Endothelial cell (in vitro differentiated cells): ENCODE results near the gene MYOM3. TPM values are rescaled to one million over a fixed set of nuclear protein-coding genes. Genes with fewer than 3 reads are reported as not detected.
"Not testable (repeated sequence)": the region's sequence is repeated elsewhere in the genome, so short reads cannot be mapped to it uniquely, and the experiment has no call there.

ENCODE experiments used
- DNase-seq: peaks from one replicate; pipeline ENCODE4 v3.0.0; 2021; ENCODE audit warnings: low spot score
- H3K27ac Mint-ChIP-seq: one replicate; pipeline ENCODE4 v1.8.0; 2021; ENCODE audit warnings: mixed read lengths, inconsistent platforms; ENCODE audit not compliant: unreplicated experiment
- H3K27me3 Mint-ChIP-seq: one replicate; pipeline ENCODE4 v1.8.0; 2021; ENCODE audit warnings: mild to moderate bottlenecking, moderate library complexity, mixed read lengths, inconsistent platforms; ENCODE audit not compliant: unreplicated experiment
- H3K36me3 Mint-ChIP-seq: one replicate; pipeline ENCODE4 v1.8.0; 2021; ENCODE audit warnings: mild to moderate bottlenecking, low read depth, mixed read lengths, inconsistent platforms; ENCODE audit not compliant: unreplicated experiment
- H3K4me1 Mint-ChIP-seq: one replicate; pipeline ENCODE4 v1.8.0; 2021; ENCODE audit warnings: mild to moderate bottlenecking, mixed read lengths, inconsistent platforms; ENCODE audit not compliant: unreplicated experiment
- H3K4me3 Mint-ChIP-seq: one replicate; pipeline ENCODE4 v1.8.0; 2021; ENCODE audit warnings: mild to moderate bottlenecking, mixed read lengths, inconsistent platforms; ENCODE audit not compliant: unreplicated experiment
- H3K9me3 Mint-ChIP-seq: one replicate; pipeline ENCODE4 v1.8.0; 2021; ENCODE audit warnings: mixed read lengths, inconsistent platforms; ENCODE audit not compliant: unreplicated experiment
- total RNA-seq: library from RNA; stranded (reverse); fragmentation: NEBNext Ultra II Directional; extraction: Animal tissue kit (Norgen Biotek cat#: 25700); gene quantifications from one replicate; pipeline ENCODE4 v1.2.1, GENCODE V29; 2021; ENCODE audit not compliant: unreplicated experiment
- TF ChIP-seq, protein P1 (sequence below): fragments of 200-600 bp; sonication (generic); IDR thresholded peaks from one replicate; pipeline ENCODE4 v1.5.0; 2021; ENCODE audit warnings: antibody characterized with exemption; ENCODE audit not compliant: unreplicated experiment

Gene MYOM3
- total RNA-seq, 1 donor from 2014 or later = 0.59 TPM

DNA sequence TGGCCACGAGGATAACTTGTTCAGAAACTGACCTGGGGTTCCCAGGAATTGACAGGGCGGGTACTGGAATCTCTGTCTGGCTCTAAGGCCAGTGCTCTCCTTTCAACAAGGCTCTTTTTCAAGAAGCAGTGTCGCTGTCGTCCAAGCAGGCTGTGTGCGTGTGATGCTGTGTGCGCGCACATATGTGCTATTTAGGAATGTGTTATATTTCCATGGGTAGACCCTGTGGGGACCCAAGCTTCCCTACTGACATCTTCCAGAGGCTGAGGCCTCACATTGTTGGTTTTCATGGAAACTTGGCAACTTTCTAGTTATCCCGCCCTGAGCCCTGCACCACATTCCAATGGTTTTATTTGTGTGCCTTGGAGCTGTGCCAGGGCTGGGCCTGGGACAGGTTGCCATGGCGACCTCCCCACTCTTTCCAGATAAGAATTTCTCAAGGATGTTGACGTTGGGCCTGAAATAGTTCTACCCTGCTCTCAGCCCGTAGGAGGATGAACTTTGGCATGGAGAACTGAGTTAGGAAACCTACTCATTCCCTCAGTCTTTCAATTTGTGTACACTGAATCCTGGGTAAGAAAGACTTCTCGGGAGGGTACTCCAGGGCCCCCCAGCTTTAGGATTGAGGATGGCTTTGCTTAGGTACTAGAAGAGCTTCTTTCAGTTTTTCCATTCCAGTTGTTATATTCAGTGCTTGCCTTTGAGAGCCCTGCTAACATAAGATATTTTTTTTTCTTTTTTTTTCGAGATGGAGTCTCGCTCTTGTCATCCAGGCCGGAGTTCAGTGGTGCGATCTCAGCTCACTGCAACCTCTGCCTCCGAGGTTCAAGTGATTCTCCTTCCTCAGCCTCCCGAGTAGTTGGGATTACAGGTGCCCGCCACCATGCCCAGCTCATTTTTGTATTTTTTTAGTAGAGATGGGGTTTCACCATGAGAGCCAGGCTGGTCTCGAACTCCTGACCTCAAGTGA lies 93.0 kb downstream of the MYOM3 start:
- H3K9me3 Mint-ChIP-seq = no peaks in the 10 kb centered on the region
- H3K4me1 Mint-ChIP-seq = peaks cover 11% of the 10 kb centered on the region
- H3K27ac Mint-ChIP-seq = peak overlapping the region; percentile 89
- H3K27me3 Mint-ChIP-seq = no peaks in the 10 kb centered on the region
- DNase-seq = peak; percentile 70
- H3K4me3 Mint-ChIP-seq = no peak overlapping the region
- no peaks in the 10 kb centered on the region for H3K36me3 Mint-ChIP-seq
- TF ChIP-seq, protein P1, sequence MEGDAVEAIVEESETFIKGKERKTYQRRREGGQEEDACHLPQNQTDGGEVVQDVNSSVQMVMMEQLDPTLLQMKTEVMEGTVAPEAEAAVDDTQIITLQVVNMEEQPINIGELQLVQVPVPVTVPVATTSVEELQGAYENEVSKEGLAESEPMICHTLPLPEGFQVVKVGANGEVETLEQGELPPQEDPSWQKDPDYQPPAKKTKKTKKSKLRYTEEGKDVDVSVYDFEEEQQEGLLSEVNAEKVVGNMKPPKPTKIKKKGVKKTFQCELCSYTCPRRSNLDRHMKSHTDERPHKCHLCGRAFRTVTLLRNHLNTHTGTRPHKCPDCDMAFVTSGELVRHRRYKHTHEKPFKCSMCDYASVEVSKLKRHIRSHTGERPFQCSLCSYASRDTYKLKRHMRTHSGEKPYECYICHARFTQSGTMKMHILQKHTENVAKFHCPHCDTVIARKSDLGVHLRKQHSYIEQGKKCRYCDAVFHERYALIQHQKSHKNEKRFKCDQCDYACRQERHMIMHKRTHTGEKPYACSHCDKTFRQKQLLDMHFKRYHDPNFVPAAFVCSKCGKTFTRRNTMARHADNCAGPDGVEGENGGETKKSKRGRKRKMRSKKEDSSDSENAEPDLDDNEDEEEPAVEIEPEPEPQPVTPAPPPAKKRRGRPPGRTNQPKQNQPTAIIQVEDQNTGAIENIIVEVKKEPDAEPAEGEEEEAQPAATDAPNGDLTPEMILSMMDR = no peak

DNA sequence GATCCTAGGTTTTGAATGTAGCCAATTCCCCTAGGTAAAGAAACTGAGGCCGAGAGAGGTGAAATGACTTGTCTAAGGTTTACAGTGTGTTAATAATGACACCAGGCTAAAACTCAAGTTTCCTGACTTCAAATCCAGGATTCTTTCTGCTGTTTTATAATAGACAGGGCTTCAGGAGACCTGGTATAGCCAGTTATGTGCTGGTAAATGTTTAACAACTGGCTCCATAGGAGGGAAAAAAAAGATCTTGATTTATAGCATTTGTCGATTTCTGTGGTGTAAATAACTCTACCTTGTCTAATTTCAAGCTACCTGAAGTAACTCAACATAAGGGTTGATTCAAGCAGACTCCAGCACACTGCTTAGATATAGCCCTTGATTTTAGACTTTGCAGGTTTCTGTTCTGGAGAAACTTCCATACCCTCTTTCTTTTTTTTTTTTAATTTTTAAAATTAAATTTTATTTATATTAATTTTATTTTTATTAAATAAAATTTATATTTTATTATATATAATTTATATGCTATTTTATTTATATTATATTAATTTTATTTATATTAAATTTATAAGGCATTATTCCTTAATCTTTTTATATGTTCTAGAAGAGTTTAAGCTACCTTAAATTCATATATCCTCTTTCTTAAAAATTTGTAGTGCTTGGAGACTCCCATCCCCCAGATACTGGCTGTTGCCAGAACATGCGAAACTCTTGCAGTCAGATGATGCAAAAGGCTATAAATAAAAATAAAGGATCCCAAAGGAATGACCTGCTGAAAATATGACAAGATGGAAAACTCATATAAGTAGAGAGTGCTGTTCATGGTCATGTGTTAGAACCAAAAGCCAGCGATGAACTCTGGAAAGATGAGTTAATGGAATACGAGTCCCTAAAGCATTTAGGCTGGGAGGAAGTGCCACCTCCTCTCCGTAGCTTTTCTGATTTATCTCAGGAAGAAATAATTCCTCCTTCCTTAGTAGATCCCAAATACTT lies 96.4 kb downstream of the MYOM3 start:
- H3K27ac Mint-ChIP-seq = no peak overlapping the region

DNA sequence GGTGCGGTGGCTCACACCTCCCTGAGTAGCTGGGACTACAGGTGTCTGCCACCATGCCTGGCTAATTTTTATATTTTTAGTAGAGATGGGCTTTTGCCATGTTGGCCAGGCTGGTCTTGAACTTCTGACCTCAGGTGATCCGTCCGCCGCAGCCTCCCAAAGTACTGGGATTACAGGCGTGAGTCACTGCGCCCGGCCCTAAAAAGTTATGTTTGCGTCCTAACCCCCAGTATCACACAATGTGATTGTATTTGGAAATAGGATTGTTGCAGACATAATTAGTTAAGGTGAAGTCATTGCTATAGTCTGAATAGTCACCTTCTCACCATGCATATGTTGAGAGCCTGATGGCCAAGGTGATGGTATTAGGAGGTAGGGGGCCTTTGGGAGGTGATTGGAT lies 99.1 kb downstream of the MYOM3 start:
- H3K4me1 Mint-ChIP-seq, H3K9me3 Mint-ChIP-seq, DNase-seq, H3K4me3 Mint-ChIP-seq, H3K36me3 Mint-ChIP-seq, H3K27me3 Mint-ChIP-seq, H3K27ac Mint-ChIP-seq: not testable (repeated sequence)

More for the DNA sequence above, 96.4 kb downstream of the MYOM3 start:
- no peak overlapping the region for H3K4me3 Mint-ChIP-seq
- no peaks in the 10 kb centered on the region for H3K36me3 Mint-ChIP-seq
- no peaks in the 10 kb centered on the region for H3K9me3 Mint-ChIP-seq
- peaks cover 7% of the 10 kb centered on the region for H3K4me1 Mint-ChIP-seq
- DNase-seq = no peak
- H3K27me3 Mint-ChIP-seq = peaks cover 2% of the 10 kb centered on the region
- TF ChIP-seq, protein P1 = no peak

DNA sequence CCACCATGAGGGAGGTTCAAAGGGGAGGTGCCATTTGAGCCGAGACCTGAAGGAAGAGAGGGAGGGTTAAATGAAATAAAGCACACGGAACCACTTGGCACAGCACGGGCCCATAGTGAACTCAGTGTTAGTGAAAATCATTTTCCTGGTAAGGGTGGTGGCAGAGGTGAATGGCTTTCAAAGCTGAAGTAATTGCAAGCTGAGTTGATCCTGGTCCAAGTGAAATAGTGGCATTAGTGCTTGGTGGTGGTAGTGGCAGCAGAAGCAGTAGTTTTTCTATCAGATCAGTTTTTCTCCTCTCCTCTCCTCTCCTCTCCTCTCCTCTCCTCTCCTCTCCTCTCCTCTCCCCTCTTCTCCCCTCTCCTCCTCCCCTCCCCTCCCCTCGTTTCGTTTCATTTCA lies 101.3 kb downstream of the MYOM3 start:
- Mint-ChIP-seq H3K27ac (no peak overlapping the region), H3K36me3 (no peaks in the 10 kb centered on the region), H3K27me3 (peaks cover 3% of the 10 kb centered on the region), H3K4me3 (no peak overlapping the region), H3K9me3 (no peaks in the 10 kb centered on the region), H3K4me1 (peaks cover 5% of the 10 kb centered on the region)
- TF ChIP-seq, protein P1 = no peak
- no peak for DNase-seq

DNA sequence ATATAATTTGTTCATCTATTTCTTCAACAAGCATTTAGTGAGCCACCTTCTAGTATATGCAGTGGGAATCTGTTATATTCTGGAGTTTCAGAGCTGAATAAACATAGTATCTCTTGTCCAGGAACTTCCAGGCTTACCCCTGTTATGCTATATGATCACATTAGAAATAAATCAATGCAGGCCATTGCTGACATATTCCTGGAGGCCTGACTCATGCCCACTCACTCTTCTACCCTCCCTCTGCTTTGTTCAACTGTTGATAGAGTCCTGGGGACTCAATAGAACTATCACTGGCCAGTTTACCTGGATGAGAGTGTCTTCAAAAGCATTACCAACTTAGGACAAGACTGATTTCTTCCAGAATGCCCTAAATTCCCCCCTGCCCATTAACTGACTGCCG lies 102.5 kb downstream of the MYOM3 start:
- TF ChIP-seq, protein P1 = no peak
- Mint-ChIP-seq H3K4me1 (peaks cover 5% of the 10 kb centered on the region), H3K4me3 (no peak overlapping the region), H3K27ac (no peak overlapping the region), H3K36me3 (no peaks in the 10 kb centered on the region), H3K9me3 (no peaks in the 10 kb centered on the region), H3K27me3 (peaks cover 7% of the 10 kb centered on the region)
- DNase-seq = no peak

DNA sequence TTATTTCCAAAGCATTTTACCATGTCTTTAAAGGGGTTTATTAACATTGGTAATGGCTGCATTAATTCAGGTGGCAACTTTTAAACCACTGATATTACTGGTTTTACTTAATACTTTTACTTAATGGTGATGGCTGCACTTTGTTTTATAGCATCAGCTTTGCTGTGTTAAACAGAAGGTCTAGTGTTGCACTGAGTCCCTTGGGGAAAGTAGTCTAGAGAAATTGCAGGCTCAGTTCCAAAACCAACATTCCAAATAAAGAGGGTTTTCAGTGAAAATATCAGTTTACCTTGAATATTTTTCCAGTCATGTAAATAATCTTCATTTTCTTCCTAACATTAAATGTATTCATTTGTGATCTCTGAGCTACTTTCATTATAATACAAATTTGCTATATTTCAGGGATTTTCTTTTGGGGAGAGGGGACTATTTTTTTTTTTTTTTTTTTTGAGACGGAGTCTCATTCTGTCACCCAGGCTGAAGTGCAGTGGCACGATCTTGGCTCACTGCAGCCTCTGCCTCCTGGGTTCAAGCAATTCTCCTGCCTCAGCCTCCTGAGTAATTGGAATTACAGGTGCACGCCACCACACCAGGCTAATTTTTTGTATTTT lies 103.3 kb downstream of the MYOM3 start:
- H3K27ac Mint-ChIP-seq, H3K4me1 Mint-ChIP-seq, H3K9me3 Mint-ChIP-seq, H3K4me3 Mint-ChIP-seq, DNase-seq, H3K27me3 Mint-ChIP-seq, H3K36me3 Mint-ChIP-seq: not testable (repeated sequence)
